H1 (cell line): ENCODE results near the gene RBM47. TPM values are rescaled to one million over a fixed set of nuclear protein-coding genes. Genes with fewer than 3 reads are reported as not detected.

Experiments
- BCL11A ChIP-seq, 2 experiments: IDR thresholded peaks; one replicate each; pipeline ENCODE4 v1.6.1; 2011; ENCODE audit warnings: low read depth in 2 of 2, low read length in 2 of 2, mild to moderate bottlenecking in 2 of 2
- KDM4A ChIP-seq: IDR thresholded peaks from one replicate; pipeline ENCODE4 v1.7.1; 2012; ENCODE audit warnings: low read depth, mild to moderate bottlenecking, moderate library complexity, low read length, inconsistent platforms; ENCODE audit not compliant: severe bottlenecking
- SAP30 ChIP-seq: fragments of 300-600 bp; sonication (generic); IDR thresholded peaks from 2 replicates; pipeline ENCODE4 v1.7.1; 2012; ENCODE audit warnings: low read length, moderate library complexity, mild to moderate bottlenecking, inconsistent platforms; ENCODE audit not compliant: insufficient read depth, insufficient replicate concordance
- TEAD4 ChIP-seq: IDR thresholded peaks from 2 replicates; pipeline ENCODE4 v1.6.1; 2012; ENCODE audit warnings: low read depth, low read length, inconsistent platforms, mixed read lengths
- polyA plus RNA-seq, 7 experiments: library from polyadenylated mRNA; depleted of rRNA in 3 of 7; stranded (reverse) in 5 of 7; unstranded in 2 of 7; fragments of >200 nt in 5 of 7; fragments of 200-250 nt in 2 of 7; gene quantifications; 1 replicate in 5 of 7; 2 replicates in 1 of 7; 4 replicates in 1 of 7; pipeline versions ENCODE4 v1.2.1 to v1.2.3, GENCODE V29; 2011 to 2013; ENCODE audit warnings: missing spikeins in 2 of 7, mixed read lengths in 2 of 7
- total RNA-seq: library from RNA; stranded (reverse); fragmentation: NEBNext Ultra II Directional; extraction: Animal tissue kit (Norgen Biotek cat#: 25700); gene quantifications from 2 replicates; pipeline ENCODE4 v1.2.1, GENCODE V29; 2021

The RBM47 gene
- total and polyA plus RNA-seq, 2 of the 8 experiments (the other 6 are each of a cell fraction or from before 2014, with no cell fraction given), result 42.8 to 78.9 TPM

DNA sequence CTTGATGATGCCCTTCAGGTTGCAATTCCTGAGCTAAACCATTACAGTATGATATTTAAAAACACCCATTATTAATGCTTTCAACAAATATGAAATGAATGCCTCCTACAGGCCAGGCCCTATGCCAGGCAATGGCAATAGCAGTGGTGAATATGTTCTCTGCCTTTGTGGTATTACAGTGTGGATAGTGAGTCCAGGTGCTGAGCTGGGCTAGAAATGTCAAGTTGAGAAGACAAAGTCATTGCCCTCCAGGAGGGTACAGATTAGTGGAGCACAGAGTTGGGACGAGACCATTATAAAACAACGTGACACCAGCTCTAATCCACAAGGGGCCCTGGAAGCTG, 81.9 kb downstream of the RBM47 start (continued):
- TF ChIP-seq SAP30 (no peak), BCL11A (IDR thresholded peaks at IDR 0.05; ENCODE audit: low read depth in 2 of 2, low read length in 2 of 2) (no peak), KDM4A (no peak), TEAD4 (no peak)
